Stimulated activated CD8-positive, alpha-beta memory T cell treated with anti-CD3 and anti-CD28 coated beads, Interleukin-7, amount 100 ng/mL, for 4 hours (primary cell): Measurements from ENCODE around the gene COL8A1.

ENCODE experiments used
- DNase-seq, 2 donors: peaks; one replicate each; pipeline ENCODE4 v3.0.0-alpha.2; 2020; ENCODE audit warnings: low read depth in 2 of 2

Gene COL8A1

DNA sequence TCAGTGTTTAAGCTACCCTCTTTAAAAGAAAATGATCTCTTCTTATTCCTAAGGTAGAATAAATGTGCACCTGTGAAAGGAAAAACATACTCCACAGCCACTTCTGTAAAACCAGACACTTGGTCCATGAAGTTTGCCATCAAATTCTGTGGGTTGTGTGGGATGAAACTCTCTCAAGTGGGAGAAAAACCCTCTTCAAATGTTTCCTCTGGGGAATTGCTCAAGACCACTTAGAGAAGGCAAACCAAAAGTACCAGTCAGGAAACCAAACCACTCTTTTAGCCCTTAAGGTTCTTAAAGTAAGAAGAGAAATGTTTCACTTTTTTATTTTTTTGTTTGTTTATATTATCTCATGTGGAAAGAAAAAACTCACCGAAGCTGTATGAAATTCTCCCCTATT, 1.2 kb downstream of the COL8A1 start:
- DNase-seq = no peak

DNA sequence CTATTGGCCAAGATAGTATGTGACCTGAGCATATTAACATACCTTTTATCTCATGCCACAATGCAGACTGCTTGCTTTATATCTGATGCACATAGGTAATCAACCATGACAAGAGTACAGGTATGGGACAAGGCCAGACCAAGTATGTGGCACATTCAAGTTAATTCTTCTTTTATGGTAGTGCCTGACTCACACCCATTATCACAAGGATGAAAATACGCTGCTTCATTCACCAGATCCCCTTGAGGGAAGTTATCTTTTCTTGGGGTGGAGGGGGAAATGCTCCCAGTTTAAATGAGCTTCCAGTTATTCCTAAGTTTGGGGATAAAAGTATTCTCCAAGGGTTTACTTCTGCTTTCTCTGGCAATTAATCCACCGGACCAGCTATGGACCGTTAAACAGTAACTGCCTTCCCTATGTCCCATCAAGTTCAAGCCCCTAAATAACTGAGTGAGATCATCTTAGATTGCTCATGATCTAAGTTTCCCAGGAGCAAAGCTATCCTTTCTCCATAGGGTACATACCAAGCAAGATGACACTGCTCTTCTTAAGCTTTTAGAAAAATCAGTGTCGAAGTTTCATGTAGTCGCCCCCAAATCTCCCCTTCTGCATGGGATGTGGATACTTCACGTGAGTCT, 1.9 kb downstream of the COL8A1 start:
- DNase-seq = no peak

GRCh38 chr3:99641480-99641879, 3.1 kb downstream of the COL8A1 start:
- DNase-seq = no peak

- DNase-seq = no peak
These were observed 3.6 kb downstream of the COL8A1 start for GRCh38 chr3:99641982-99642381.

GRCh38 chr3:99644017-99644416, 5.6 kb downstream of the COL8A1 start:
- DNase-seq = no peak

- DNase-seq = no peak
These were observed 6.4 kb downstream of the COL8A1 start for GRCh38 chr3:99644746-99645145.

DNA sequence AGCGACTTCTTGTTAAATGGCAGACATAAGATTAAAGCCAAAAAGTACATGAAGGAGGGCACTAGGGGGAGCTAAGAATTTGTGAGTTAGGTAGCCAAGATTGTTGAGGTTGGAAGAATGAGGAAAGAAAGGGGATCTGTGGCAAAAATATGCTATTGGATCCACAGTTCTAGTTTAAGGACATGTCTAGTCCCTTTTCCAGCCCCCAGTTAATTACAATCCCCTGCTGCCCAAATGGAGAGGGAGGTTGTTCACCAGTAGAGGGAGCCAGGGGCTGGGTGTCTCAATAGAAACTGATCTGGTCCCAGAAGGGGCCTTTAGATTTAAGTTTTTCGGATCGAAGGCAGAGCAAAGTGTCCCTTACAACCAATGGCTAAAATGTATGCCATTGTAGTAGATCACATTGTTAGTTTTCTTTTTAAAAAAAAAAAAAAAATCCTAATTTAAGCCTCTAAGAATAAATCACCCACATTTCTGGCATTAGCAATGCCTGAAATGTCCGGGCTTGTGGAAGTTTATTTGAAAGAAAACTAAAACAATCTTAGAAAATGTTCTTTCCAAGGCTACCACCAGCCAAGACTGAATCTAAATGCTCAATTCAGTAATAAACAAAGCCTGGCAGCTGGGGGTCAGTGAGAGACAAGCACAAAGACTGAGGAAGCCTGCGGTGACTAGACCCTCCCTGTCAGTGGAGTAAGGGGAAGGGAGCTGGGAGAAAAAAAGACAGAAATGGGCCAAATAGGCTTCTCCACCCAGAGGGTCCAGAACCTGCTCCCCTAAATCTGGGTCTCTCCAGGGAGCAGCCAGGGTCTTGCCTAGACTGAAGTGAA, 7.1 kb downstream of the COL8A1 start:
- no peak for DNase-seq

DNA sequence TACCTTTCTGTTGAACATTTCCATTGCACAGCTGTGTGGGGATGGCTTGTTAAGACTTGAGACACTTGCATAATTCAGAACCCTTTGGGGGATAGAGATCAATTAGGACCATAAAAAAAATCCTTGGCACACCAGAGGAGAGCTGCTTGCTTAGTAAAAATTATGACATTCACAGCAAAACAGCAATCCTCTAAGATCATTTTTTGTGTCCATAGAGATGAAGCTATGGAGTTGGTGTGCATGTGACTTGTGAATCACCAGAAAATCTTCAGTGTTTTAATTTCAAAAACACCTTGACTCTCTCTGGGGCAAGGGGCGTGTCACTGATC, 7.7 kb downstream of the COL8A1 start:
- no peak for DNase-seq

DNA sequence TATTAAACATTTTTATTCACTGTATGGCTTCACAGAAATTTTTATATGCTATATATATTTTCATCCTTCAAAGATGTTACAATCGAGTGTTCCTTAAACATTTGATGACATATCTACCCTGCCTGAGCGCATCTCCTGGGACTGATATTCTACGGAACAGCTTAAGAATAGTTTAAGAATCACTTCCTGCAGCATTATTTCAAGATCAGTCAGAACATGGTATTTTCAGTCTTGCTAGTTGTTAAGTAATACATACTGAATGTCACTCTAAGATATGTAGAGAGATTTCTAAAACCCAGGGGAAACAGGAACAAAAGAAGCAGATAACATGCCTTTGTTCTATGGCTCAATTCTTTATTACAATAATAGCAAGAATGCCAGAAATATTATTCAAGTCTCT, 8.7 kb downstream of the COL8A1 start:
- no peak for DNase-seq

- DNase-seq = no peak
These were observed 9.7 kb downstream of the COL8A1 start for GRCh38 chr3:99648101-99648500.

DNA sequence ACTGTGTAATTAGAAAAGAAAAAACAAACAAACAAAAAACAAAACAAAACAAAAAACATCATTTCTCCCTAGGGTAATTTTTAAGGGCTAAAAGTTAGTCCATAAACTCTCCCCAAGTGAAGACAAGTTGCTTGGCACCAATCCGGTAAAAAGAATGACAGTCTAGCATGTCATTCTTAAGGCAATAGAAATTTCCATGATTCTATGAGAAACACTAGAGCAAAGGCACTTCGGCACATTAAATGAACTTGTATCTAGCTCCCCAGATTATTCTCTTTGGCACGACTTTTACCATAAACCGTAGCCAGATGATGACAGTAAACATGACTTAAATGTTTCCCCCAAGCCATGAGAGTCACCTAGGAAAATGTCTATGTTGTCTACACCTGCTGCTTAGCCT, 10.1 kb downstream of the COL8A1 start:
- DNase-seq = no peak

GRCh38 chr3:99651531-99651930, 13.1 kb downstream of the COL8A1 start:
- DNase-seq = no peak

DNA sequence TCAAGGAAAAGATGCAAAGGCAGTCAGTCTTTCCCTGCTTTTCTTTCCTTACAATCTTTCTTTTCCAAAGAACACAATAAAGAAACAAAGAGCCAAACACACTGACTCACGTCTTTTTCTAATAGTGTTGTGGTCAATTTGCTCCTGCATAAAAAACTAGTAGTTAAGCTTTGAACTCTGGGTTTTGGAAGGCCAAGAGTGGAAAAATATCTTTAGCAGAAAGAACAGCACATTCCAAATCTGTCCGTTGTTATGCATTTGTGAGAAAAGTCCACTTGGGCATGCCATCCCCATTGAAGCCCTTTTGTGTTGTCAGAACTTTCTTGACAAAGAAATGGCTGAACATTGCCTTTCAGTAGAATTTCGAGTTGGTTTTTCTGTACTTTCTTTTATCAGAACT, 18.2 kb downstream of the COL8A1 start:
- no peak for DNase-seq

GRCh38 chr3:99658274-99658673, 19.9 kb downstream of the COL8A1 start:
- no peak for DNase-seq

- no peak for DNase-seq
These were observed 20.6 kb downstream of the COL8A1 start for GRCh38 chr3:99659032-99659431.

DNA sequence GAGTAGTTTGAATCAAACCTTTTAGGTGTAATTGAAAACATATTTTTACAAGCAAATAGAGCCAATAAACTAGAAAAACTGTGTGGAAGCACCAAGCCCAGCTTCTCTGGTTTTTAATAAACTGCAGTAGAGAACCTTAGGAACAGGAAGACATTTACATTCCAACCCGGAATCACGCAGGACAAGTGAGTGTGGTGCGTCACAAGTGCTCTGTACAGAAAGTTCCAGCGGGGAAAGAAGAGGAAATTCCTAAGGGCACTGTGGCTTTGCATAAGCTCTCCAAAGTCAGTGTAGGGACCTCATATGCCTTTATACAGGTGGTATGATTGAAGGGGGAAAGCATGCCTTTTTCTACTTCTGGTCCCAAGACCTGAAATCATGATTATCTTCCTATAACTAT, 21.6 kb downstream of the COL8A1 start:
- no peak for DNase-seq

- DNase-seq = no peak
These were observed 24.6 kb downstream of the COL8A1 start for GRCh38 chr3:99662838-99663570.

DNA sequence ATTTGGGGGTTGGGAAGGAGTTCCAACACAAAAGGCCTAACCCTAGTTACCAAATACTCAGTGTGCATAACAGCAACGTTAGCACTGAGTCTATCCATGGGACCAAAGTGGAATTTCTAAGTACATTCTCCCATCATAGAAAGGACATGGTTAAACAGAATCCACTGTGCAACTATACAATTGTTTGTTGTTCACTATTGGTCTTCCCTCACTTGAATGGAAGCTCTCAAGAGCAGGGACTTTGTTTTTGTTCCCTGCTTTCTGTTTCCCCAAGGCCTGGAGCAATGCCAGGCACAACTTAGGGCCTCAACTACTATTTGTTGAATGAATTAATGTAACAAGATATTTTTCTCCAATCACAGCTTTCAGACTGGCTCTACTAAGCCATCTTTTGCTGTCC, 25.6 kb downstream of the COL8A1 start:
- no peak for DNase-seq

DNA sequence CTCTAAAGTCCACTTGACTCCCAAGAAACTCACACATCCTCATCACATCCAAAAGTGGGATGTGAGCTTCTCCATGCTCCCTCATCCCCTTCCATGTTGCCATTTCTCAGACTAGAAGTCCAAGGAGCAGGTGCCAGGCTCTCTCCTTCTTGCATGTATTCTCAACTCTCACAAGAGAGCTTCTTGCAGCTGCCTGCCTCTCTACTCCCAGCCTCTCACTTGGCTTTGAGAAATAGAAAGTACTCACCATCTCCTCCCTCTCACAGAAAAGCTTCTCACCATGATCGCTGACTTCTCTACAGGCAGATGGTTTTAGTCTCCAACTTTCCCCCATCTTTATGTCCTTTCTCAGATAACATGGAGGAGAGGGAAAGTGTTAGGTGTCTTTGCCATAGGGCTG, 26.6 kb downstream of the COL8A1 start:
- DNase-seq = no peak

GRCh38 chr3:99666201-99666600, 27.8 kb downstream of the COL8A1 start:
- DNase-seq = no peak

DNA sequence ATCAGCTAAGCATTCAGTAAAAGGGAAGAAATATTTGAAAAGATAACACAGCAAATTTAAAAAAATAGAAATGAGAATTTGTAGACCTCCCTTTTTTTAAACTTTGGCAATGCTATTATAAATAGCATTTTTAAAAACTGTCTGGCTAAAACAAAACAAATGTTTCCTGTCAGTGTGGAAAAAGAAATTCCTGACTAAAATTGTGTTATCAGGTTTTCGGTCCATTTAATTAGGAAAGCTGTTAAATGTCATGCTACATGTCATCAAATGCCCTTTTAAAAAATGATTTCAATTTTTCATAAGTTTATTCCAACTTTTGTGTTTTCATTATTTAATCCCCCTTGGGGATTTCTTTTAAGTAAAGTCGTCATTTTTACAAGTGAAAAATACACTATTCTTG, 29.6 kb downstream of the COL8A1 start:
- DNase-seq = no peak

DNA sequence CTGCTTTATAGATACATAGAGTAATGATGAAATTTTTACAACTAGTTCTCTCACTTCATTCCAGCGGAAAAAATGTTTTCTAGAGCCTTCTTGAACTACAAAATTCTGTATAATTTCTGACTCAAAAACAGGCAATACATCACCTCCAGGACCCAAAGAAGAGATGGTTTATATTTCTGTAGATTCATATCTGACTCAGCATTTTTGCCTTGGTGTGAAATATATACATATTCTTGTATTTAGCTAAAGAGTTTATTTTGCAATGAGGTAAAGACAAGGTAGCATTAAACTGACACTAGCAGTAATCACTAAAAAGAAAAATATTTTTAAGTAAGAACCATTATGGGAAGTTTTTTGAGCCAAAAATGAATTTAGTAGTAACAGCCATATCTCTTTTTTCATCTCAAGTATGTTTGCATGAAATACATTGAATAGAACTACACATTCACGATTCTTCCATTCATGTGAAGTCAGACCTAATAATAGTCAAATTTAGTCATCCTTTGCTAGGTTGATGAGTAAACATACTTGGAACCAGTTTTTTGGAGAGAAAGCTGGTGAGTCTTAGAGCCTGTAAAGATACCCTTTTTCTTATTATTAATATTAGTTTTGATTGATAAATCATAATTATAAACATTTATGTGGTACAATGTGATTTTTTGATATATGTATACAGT, 31.6 kb downstream of the COL8A1 start:
- no peak for DNase-seq
